Measurements from ENCODE around the gene MOGAT2. TPM values are rescaled to one million over a fixed set of nuclear protein-coding genes. Genes with fewer than 3 reads are reported as not detected.

The MOGAT2 gene
- total and polyA plus RNA-seq, 2 of the 13 experiments (the other 11 are each of a cell fraction or from before 2014, with no cell fraction given), result 27.2 to 27.8 TPM

DNA sequence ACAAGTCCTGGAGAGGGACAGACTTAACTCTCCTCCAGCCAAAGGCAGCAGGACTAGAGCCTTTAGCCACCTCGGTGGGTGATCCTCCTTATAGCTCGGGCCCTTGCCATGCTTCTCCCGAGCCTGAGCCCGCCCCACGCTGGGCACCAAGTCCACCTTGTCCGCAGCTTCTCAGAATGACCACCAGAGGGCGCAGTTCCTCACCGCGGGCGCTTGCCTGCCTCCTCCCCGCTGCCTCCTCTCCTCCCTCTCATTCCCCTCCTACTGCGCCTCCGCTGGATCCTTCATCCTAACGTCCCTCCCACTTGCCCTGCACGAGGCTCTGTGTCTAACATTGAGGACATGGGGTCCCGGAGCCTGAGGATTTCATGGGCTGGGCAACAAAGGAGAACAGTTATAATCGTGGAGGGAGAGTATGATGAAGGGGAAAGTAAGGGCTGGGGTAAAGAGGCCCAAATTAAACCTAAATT, 11.3 kb upstream of the MOGAT2 start (continued):
- TF ChIP-seq PATZ1 (CRISPR knock-in tag; IDR thresholded peaks at IDR 0.05), result peak; percentile 59; the same call in 1 of the 2 replicates
- no peak for TF ChIP-seq ZNF619 (CRISPR knock-in tag; IDR thresholded peaks at IDR 0.05)
- no peak for TF ChIP-seq PHF20 (CRISPR knock-in tag; IDR thresholded peaks at IDR 0.05)
- no peak; the same call in 1 of the 2 replicates for TF ChIP-seq NRL (CRISPR knock-in tag; IDR thresholded peaks at IDR 0.05; ENCODE audit: borderline replicate concordance)
- no peak for TF ChIP-seq ZNF577 (CRISPR knock-in tag; IDR thresholded peaks at IDR 0.05; ENCODE audit: borderline replicate concordance, low read depth)
- no peak for TF ChIP-seq MATR3 (CRISPR knock-in tag; IDR thresholded peaks at IDR 0.05)
- TF ChIP-seq KDM1A (CRISPR knock-in tag; IDR thresholded peaks at IDR 0.05), result no peak
- TF ChIP-seq ZNF232 (CRISPR knock-in tag; IDR thresholded peaks at IDR 0.05; ENCODE audit: borderline replicate concordance), result no peak
- no peak for TF ChIP-seq ZNF670 (CRISPR knock-in tag; IDR thresholded peaks at IDR 0.05; ENCODE audit: borderline replicate concordance)
- TF ChIP-seq MLX (CRISPR knock-in tag; IDR thresholded peaks at IDR 0.05), result no peak
- no peak for TF ChIP-seq AFF4 (CRISPR knock-in tag; IDR thresholded peaks at IDR 0.05)
- TF ChIP-seq, protein P1, sequence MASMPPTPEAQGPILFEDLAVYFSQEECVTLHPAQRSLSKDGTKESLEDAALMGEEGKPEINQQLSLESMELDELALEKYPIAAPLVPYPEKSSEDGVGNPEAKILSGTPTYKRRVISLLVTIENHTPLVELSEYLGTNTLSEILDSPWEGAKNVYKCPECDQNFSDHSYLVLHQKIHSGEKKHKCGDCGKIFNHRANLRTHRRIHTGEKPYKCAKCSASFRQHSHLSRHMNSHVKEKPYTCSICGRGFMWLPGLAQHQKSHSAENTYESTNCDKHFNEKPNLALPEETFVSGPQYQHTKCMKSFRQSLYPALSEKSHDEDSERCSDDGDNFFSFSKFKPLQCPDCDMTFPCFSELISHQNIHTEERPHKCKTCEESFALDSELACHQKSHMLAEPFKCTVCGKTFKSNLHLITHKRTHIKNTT (CRISPR knock-in tag; IDR thresholded peaks at IDR 0.05), result no peak
- TF ChIP-seq KLF9 (CRISPR knock-in tag; IDR thresholded peaks at IDR 0.05; ENCODE audit: low read depth), result no peak
- TF ChIP-seq POLR2A (IDR thresholded peaks at IDR 0.05; ENCODE audit: insufficient read depth in 1 of 2, low read depth in 2 of 2, low read length in 2 of 2), result no peak
- TF ChIP-seq AHR (CRISPR knock-in tag; IDR thresholded peaks at IDR 0.05), result 0 out of 2 replicates have a peak, but pooled peaks have one; percentile 45
- no peak for TF ChIP-seq ZBTB20 (CRISPR knock-in tag; IDR thresholded peaks at IDR 0.05; ENCODE audit: borderline replicate concordance, low read depth)
- no peak for TF ChIP-seq ZNF766 (CRISPR knock-in tag; IDR thresholded peaks at IDR 0.05; ENCODE audit: borderline replicate concordance)
- TF ChIP-seq, protein P2, sequence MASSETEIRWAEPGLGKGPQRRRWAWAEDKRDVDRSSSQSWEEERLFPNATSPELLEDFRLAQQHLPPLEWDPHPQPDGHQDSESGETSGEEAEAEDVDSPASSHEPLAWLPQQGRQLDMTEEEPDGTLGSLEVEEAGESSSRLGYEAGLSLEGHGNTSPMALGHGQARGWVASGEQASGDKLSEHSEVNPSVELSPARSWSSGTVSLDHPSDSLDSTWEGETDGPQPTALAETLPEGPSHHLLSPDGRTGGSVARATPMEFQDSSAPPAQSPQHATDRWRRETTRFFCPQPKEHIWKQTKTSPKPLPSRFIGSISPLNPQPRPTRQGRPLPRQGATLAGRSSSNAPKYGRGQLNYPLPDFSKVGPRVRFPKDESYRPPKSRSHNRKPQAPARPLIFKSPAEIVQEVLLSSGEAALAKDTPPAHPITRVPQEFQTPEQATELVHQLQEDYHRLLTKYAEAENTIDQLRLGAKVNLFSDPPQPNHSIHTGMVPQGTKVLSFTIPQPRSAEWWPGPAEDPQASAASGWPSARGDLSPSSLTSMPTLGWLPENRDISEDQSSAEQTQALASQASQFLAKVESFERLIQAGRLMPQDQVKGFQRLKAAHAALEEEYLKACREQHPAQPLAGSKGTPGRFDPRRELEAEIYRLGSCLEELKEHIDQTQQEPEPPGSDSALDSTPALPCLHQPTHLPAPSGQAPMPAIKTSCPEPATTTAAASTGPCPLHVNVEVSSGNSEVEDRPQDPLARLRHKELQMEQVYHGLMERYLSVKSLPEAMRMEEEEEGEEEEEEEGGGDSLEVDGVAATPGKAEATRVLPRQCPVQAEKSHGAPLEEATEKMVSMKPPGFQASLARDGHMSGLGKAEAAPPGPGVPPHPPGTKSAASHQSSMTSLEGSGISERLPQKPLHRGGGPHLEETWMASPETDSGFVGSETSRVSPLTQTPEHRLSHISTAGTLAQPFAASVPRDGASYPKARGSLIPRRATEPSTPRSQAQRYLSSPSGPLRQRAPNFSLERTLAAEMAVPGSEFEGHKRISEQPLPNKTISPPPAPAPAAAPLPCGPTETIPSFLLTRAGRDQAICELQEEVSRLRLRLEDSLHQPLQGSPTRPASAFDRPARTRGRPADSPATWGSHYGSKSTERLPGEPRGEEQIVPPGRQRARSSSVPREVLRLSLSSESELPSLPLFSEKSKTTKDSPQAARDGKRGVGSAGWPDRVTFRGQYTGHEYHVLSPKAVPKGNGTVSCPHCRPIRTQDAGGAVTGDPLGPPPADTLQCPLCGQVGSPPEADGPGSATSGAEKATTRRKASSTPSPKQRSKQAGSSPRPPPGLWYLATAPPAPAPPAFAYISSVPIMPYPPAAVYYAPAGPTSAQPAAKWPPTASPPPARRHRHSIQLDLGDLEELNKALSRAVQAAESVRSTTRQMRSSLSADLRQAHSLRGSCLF (CRISPR knock-in tag; IDR thresholded peaks at IDR 0.05; ENCODE audit: borderline replicate concordance), result no peak
- TF ChIP-seq SIN3B (IDR thresholded peaks at IDR 0.05; ENCODE audit: low read length), result no peak
